G401 (cell line): Measurements from ENCODE around the gene UQCRQ. TPM values are rescaled to one million over a fixed set of nuclear protein-coding genes. Genes with fewer than 3 reads are reported as not detected.

ENCODE experiments used
- DNase-seq: peaks from one replicate; pipeline ENCODE4 v3.0.0-alpha.2; 2015; ENCODE audit warnings: low spot score
- in situ Hi-C: cut with HindIII; loops from 2 replicates; pipeline ENCODE4 v1.10.0; 2016; ENCODE audit warnings: low sequenced_read_pairs, mixed read lengths
- total RNA-seq: library from RNA; depleted of rRNA; stranded (reverse); fragments of >200 nt; shearing (Covaris generic); gene quantifications from 2 replicates; pipeline ENCODE4 v1.2.3, GENCODE V29; 2014

UQCRQ gene
- total RNA-seq, 1 experiment from 2014 or later: 108 TPM

- in situ Hi-C loops: no loop called here
Measured at GRCh38 chr5:132860742-132861141, 5.7 kb upstream of the UQCRQ start.

GRCh38 chr5:132865668-132866341, 637 bp upstream of the UQCRQ start:
- in situ Hi-C loops: no loop called here
- DNase-seq: no peak

More at GRCh38 chr5:132860742-132861141, 5.7 kb upstream of the UQCRQ start:
- no peak for DNase-seq

- in situ Hi-C loops: no loop called here
- no peak for DNase-seq
Measured at GRCh38 chr5:132867046-132867451, 607 bp downstream of the UQCRQ start.

- DNase-seq: no peak
- in situ Hi-C loops: no loop called here
Measured at GRCh38 chr5:132868754-132869153, 2.3 kb downstream of the UQCRQ start.

- DNase-seq: no peak
- in situ Hi-C loops: no loop called here
Measured at GRCh38 chr5:132870801-132871200, 4.4 kb downstream of the UQCRQ start.

- no peak for DNase-seq
- in situ Hi-C loops: no loop called here
Measured at GRCh38 chr5:132871459-132872284, 5.2 kb downstream of the UQCRQ start.

GRCh38 chr5:132872788-132873118, 6.3 kb downstream of the UQCRQ start:
- no peak for DNase-seq
- in situ Hi-C loops: no loop called here

- no peak for DNase-seq
- in situ Hi-C loops: no loop called here
Measured at GRCh38 chr5:132873119-132873929, 6.9 kb downstream of the UQCRQ start, which contains the start of gene LEAP2. TSS of gene LEAP2 (plus strand) at chr5:132873668. CDS start at chr5:132873695, 27 bp downstream.

GRCh38 chr5:132873930-132874271, 7.5 kb downstream of the UQCRQ start:
- in situ Hi-C loops: no loop called here
- no peak for DNase-seq

- no peak for DNase-seq
- in situ Hi-C loops: no loop called here
Measured at GRCh38 chr5:132876020-132876759, 9.7 kb downstream of the UQCRQ start.

GRCh38 chr5:132877466-132877865, 11.0 kb downstream of the UQCRQ start:
- DNase-seq: no peak
- in situ Hi-C loops: no loop called here

GRCh38 chr5:132877938-132878337, 11.5 kb downstream of the UQCRQ start:
- DNase-seq: peak; percentile 14
- in situ Hi-C loops: no loop called here

GRCh38 chr5:132883261-132883834, 16.9 kb downstream of the UQCRQ start:
- peak; percentile 84 for DNase-seq
- in situ Hi-C loops: no loop called here

GRCh38 chr5:132884548-132884947, 18.1 kb downstream of the UQCRQ start:
- in situ Hi-C loops: no loop called here
- no peak for DNase-seq

GRCh38 chr5:132886064-132886823, 19.8 kb downstream of the UQCRQ start:
- no peak for DNase-seq
- in situ Hi-C loops: no loop called here

- in situ Hi-C loops: no loop called here
- no peak for DNase-seq
Measured at GRCh38 chr5:132887283-132887682, 20.8 kb downstream of the UQCRQ start.

- DNase-seq: no peak
- in situ Hi-C loops: no loop called here
Measured at GRCh38 chr5:132889501-132889900, 23.1 kb downstream of the UQCRQ start.

GRCh38 chr5:132890817-132891216, 24.4 kb downstream of the UQCRQ start:
- no peak for DNase-seq
- in situ Hi-C loops: no loop called here
